Endothelial cell of umbilical vein (primary cell): Measurements from ENCODE around the gene OR52I1.

ENCODE experiments used
- EZH2 ChIP-seq: IDR thresholded peaks from 2 replicates; pipeline ENCODE4 v1.6.1; 2012; ENCODE audit warnings: borderline replicate concordance, low read depth, mild to moderate bottlenecking, moderate library complexity, low read length, inconsistent platforms; ENCODE audit not compliant: severe bottlenecking
- TF ChIP-seq, protein P1 (sequence below), 2 donors: IDR thresholded peaks; 1 replicate in 1 of 2; 2 replicates in 1 of 2; pipeline ENCODE4 v1.5.1; 2011; ENCODE audit warnings: low read length in 2 of 2, mild to moderate bottlenecking in 2 of 2, moderate library complexity in 2 of 2, control low read depth in 1 of 2, inconsistent platforms in 1 of 2, low read depth in 1 of 2; ENCODE audit not compliant: insufficient read depth in 1 of 2; ENCODE audit errors: extremely low read depth in 1 of 2

DNA sequence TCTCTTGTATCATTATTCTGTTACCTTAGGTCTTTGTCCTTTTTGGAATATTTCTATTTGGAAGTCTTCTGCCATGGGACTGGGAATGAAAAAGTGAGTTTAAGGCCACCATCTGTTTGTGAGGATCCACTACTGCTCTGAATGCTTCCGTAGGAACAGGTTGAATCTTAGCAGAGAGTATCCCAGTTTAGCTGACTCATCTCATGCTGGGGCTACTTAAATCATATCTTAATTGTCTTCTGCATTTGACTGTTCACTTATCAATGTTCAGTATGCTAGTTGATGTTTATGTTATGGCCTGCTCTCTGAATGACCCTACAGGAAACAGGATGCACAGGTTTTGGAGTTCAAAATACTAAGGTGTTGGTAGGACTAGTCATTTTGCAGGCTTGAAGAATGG lies 13.7 kb upstream of the OR52I1 start:
- TF ChIP-seq EZH2 = no peak
- TF ChIP-seq, protein P1, sequence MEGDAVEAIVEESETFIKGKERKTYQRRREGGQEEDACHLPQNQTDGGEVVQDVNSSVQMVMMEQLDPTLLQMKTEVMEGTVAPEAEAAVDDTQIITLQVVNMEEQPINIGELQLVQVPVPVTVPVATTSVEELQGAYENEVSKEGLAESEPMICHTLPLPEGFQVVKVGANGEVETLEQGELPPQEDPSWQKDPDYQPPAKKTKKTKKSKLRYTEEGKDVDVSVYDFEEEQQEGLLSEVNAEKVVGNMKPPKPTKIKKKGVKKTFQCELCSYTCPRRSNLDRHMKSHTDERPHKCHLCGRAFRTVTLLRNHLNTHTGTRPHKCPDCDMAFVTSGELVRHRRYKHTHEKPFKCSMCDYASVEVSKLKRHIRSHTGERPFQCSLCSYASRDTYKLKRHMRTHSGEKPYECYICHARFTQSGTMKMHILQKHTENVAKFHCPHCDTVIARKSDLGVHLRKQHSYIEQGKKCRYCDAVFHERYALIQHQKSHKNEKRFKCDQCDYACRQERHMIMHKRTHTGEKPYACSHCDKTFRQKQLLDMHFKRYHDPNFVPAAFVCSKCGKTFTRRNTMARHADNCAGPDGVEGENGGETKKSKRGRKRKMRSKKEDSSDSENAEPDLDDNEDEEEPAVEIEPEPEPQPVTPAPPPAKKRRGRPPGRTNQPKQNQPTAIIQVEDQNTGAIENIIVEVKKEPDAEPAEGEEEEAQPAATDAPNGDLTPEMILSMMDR (IDR thresholded peaks at IDR 0.05; ENCODE audit: extremely low read depth in 1 of 2, insufficient read depth in 1 of 2, low read depth in 1 of 2, low read length in 2 of 2) = no peak
